NCI-H146 treated with DMSO at 0.1 percent for 48 hours (cell line): ENCODE measurements around the gene RAET1L.
"Not testable (repeated sequence)": the region's sequence is repeated elsewhere in the genome, so short reads cannot be mapped to it uniquely, and the experiment has no call there.

Source experiments
- DNase-seq: peaks from one replicate; lab custom pipeline; 2025; ENCODE audit not compliant: unreplicated experiment; lab: John Stamatoyannopoulos, UW

Gene RAET1L

DNA sequence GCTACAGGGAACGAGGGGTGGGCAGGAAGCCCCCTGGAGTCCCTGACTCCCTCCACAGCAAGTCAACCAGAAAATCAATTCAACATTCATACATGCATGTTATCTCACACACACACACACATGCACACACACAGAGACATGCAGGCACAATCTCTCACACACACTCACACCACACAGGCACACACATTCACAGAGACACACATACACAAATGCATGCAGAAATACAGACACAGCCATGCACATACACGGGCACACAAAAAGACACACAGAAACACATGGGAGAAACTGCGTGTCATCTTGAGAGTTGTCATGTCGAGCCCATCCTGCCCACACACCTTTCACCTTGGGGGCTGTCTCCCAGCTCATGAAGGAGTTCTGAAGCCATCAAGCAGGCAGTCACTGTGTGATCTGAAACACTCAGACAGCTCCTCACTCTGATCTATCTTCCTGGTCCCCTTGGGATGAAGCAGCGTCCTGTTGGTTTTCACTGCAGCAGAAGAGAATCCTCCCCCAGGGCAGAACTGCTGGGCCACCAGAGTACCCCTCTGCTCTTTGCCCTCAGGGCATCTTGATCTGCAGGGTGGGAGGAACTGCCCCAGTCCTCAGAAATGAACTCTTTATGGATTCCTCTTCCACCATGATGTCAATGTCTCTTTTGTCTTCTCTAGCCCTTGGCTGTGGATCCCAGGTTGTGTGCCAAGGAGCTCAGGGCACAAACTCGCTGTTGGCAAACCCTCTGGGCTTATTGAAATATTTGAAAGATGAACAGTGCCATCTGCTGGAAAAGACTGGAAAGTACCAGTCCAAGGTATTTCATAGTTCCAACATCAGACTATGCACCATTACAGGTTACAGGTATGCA, 8.8 kb downstream of the RAET1L start:
- DNase-seq = peak; percentile 79

DNA sequence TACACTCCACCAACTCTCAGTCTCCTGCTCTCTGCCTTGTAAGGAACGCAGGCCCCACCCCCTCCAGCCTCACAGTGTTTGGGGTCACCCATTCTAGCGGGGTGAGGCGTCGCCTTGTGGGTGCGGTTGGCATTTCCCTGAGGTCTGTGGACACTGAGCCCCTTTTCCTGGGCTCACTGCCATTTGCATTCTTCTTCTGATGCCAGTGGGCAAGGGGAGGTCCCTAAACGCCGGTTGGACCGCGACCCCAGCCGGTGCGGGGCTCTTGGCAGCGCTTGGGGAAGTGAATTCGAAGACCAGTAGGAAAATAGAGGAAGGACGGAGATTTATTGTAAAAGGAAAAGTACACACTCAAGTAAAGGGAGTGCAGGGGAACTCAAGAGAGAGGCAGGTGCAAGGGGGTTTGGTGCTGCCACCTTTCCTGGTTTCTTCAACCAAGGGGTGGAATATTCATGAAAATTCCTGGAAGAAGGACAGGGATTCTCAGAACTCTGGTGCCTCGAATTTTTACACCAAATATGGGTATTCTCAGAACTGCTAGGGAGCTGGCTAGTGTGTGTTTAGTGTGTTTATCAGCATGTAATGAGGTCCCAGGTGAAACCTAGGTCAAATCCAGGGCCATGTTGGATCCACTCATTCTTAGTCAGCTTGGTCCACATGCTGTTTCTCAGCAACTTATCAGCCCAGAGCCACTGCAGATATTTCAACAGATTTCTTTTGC, 9.9 kb downstream of the RAET1L start:
- DNase-seq = not testable (repeated sequence)

DNA sequence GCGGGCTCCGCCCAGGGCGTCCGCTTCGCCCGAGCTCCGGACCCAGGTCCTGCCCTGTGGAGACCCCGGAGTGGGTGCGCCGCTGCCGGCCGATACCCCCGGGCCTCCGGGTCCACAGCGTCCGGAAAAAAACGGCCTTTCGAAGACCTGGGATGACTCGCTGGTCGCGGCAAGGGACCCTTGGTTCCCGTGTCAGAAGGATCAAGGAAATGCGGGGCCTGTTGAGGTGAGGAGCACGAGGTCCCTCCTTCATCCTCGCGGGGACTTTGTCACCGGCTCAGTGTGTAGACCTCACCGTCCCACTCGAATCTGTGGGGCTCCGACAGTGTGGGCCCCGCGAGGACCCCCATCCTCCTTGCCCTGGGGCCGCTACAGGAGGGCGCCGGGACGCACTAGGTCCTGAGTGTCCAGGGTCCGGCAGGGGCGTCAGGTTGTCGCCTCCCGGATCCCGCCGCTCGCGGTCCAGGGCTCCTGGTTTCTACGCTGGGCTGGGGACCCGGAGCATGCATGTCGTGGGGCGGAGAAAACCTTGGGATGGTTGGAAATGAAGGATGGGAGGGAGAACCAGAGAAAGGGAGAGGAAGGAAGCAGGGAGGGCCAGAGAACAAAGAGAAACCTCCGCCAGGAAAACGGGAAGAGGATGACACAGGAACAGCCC, 10.6 kb downstream of the RAET1L start:
- not testable (repeated sequence) for DNase-seq

DNA sequence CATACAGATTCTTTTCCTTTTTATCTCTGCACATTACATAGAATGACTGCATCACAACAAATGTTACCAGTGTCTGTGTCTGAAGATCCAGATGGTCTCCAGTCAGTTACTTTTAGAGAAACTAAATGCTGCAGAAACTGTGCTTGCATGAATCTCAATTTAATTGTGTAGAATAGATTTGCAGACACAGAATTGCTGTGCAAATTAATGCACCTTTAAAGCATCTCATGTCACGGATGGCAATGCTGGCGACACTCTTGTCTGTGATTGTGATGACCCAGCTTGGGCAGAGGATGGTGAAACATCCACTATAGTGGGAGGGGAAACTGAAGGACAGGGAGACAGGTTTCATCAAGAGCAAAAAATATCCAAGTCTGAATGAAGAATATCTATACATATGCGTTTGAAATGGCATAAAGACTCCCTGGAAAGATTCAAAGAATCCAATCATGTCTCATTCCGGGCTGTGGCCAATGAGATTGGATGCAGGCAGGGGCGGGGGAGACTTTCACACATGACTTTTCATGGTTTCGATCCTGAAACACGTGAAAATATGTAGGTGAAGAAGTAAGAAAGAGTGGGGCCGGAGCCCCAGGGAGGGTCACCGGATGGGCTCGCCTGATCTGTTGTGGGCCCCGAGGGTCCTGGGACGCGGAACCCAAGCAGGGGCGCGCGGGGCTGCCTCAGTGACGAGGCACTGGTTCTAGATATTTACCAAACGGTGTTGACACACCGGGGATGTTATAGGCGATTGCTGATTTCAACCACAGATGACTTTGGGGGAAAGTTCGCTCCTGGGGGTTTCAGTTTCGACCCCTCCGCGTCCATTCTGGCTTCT, 11.3 kb downstream of the RAET1L start:
- not testable (repeated sequence) for DNase-seq

DNA sequence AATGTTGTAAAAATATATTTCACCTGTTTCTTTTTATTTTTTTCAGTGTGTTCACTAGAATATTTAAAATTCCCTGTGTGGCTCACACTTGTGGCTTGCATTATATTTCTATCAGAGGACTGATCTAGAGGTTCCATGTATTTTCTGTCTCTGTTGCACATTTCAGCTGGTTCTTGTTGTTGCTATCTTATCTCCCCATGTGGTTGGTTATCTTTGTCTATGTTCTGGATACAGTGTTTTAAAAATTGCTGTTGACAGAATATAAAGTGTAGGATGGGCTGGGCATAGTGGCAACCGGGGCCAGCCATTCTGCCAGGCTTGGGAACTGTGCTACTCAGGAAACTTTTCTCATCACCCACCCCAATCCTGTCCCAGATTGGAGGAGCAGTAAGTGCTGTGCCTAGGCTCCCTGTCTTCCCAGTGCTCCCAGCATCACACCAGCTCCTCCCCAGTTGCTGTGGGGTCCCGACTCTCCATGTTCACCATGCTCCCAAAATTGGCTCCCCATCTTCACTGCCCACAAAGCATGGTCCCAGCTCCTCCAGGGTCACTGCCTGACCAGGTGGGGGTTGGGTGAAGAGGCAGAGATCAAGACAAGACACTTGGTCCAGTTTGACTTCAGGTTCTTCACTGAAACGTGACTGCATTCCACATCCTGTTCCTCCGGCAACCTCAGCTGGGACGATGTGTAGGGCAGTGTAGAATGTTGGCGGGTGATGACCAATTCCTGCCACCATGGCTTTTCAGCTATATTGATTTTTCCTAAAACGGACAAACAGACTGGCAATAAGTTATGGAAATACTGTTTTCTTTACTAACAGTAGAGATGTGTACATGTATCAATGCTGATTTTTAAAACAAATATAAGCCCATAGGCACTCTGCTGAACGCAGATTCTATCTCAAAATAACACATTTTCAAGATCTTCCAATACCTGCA, 12.2 kb downstream of the RAET1L start:
- DNase-seq = not testable (repeated sequence)

DNA sequence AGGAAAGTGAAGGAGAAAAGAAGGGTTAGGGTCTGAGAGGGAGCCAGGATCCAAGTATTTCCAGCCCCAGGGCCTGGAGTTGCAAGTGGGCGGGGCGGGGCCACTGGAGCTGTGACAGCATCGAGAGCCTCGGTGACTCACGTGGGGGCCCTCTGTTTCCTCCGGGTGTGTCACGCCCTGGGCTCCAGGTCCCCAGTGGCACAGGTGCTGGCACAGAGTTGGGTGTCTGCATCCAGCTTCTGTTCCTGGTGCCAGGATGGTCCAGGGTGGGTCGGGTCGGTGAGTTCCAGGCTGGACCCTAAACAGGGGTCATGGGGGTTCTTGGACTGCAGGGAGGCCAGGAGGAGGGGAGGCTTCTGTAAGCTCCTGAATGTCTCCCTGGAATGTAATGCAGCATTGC, 16.7 kb downstream of the RAET1L start:
- DNase-seq = no peak

DNA sequence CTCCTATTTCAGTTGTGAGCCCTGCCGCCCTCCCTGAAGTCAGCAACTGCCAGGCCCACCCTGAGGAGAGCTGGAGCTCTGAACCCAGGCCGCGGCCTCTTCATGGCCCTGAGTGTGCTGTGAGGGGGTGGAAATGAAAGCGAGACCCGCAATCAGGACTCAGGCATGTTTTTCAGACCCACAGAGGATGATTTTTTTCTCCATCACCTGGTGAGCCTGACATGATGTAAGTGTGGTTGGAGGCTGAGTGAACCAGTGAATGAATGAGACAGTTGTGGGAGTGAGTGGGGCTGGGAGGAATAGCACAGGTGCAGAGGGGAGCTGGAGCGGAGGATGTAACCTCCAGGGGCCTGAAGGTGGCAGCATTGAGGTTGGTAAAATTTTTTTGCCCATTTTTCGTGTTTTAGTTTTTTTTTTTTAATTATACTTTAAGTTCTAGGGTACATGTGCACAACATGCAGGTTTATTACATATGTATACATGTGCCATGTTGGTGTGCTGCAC, 18.3 kb downstream of the RAET1L start:
- DNase-seq = peak; percentile 38

DNA sequence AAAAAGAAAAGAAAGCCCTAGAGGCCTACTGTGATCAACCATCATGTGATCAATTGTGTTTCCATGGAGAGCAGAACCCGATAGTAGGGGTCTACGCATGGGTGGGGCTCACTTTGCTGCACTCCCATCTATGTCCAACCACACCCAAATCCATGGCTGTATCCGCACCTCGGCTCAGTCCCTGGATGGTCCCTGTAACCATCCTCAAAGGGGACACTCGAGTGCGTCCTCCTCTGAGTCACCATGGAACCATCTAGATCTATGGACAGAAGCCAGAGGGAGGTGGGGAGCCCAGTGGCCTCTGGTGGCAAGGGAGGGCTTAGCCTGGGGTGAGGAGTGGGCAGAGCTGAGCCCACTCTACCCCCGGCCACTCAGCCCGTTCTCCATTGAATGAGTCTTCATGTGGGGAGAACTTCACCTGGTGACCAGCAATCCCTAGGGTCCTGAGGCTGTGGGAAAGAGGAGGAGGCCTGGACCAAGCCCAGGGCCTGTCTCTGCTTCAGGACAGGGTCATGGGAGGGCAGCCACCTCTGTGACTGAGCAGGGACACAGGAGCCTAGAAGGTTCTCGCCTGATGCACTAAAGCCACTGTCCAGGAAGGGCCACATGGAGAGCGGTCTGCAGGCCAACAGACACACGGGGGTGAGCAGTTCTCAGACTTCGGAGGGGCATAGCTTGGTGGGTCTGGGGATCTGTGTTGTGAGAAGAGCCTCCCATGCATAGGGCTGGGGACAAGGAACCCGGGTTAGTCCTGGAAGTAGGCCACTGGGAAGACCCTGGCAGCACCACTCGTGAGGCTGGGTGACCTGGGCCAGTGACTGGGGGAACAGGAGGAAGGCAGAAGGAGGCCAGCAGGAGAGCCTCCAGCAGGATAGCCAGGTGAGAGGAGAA, 19.3 kb downstream of the RAET1L start:
- no peak for DNase-seq

DNA sequence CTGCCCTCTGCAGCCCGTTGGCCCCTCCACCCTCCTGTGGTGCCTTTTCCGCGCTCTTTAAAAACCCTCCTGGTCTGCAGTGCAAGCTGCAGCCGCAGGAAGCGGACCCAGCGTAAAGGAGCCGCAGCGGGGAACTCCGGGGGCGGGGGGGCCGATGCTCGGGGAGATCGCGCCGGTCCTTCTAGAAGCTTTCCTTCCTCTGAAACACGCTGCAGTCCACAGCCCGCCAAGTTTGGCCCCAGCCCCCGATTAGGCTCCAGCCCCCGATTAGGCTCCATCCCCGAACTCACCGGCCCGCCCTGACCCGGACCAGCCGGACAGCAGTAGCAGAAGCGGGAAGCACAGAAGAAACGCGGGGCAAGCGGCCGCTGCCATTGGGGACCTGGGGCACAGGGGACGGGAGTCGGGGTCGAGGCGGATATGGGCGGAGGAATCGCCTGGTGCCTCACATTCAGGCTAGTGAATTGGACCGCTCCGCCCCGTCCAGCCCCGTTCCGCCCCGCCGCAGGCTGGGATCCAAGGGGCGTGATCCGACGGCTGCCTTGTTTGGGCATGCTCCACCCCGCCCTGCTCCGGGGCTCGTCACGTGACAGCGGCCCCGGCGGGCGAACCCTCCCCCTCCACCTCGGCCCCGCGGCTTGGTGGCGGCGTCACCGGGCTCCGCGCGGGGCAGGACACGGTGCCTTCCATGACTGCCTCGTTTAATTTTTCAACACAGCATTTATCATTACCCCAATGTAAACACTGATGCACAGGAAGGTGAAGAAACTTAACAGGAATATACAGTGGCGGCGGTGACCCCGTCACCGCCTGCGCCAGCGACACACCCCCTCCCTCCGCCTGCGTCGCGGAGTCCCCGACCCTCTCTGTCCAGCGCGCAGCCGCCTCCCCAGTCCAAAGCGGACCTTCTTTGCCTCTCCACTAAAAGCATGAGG, 20.3 kb downstream of the RAET1L start:
- DNase-seq = peak; percentile 95

DNA sequence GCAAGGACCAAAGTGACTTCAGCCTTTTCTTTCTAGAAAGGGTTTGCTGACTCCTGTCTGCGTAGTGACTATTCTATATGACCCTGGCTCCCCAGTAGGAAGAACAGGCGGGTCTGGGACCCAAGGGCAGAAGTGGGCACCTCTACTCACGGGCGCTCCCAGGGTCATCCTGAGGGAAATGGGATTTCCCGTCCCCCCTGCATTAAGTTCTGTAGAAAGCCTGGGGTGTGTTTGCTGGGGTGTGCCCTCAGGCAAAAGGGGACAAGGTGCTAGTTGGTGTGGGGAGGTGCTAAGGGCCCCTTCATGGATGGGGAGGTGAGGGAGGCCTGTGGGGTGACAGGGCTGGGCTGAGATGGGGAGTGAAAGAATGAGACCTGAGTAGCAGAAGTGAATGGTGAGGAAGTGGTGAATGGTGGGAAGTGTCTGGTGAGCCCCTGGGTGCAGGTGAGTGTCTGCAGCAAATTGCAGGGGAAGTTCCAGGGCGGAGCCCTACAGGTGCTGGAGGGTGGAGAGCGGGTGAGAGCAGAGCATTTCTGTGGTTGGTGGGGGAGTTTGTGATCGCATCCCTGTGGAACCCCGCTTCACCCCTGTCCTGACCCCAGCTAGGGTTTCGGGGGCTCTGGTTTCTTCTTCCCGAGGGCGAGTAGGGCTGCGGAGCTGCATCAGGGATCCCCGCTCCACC, 21.1 kb downstream of the RAET1L start:
- DNase-seq = peak; percentile 64

DNA sequence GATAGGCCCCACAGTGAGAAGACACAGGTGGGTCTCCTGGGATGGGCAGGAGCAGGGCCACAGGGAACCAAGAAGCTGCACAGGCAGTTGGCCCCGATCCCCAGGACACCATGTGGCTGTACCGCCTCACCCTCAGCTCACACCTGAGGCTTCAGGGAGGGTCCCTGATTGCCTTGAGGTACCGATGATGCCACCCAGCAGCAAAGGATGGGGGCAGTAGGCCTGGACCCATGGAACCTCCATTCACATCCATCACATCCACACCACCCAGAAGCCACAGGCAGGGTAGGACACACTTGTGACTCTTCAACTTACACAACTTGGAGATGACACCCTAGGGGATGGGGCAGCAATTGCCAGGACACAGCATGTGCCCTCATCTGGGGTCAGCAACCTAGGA, 21.7 kb downstream of the RAET1L start:
- not testable (repeated sequence) for DNase-seq

DNA sequence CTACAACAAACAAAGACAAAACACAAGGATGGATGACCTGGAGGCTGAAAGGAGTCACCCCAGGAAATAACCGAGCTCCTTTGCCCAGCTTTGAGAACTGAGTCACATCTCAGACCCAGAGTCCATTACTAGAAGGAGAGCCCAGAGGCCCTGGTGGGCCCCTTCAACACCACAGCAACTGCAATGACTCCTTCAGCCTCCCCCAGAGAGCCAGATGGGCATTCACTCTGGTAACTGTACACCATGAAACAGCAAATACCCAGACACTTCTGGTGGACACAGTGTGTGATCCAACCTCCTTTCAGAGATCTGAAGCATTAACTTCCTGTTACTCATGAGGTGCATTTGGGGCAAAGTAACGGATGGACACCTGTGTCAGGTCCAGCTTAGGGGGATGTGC, 22.6 kb downstream of the RAET1L start:
- DNase-seq = no peak

DNA sequence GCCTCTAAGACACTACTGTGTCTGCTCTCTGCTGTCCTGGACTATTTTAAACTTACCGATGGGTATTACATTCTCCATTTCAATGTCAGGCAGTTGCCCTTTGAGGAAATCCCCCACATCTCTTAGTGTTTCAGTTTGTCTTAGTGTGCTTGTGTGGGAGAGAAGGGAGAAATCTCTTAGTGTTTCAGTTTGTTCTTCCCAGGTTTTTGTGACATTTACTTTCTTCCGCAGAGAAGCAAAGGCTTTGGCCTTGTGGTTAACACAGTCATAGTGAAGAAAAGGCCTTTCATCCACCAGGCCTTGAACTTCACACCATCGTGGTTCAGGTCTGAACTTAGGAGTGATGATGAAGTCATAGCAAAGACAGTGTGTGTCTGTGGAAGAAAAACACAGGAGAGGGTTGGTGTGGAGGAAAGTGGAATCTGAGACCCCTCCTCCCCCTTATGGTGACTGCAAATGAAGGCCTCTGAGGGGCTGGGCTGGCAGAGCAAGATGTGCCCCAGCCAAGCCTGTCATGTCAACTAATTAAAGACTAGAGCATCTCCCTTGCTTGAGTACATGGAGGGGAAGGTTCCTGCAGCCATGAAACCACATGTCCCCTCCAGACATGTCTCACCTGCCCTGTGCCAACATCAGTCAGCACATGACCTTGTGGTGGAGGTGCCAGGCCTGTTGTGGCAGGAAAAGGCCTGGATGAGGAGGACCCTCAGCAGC, 23.9 kb downstream of the RAET1L start:
- no peak for DNase-seq

DNA sequence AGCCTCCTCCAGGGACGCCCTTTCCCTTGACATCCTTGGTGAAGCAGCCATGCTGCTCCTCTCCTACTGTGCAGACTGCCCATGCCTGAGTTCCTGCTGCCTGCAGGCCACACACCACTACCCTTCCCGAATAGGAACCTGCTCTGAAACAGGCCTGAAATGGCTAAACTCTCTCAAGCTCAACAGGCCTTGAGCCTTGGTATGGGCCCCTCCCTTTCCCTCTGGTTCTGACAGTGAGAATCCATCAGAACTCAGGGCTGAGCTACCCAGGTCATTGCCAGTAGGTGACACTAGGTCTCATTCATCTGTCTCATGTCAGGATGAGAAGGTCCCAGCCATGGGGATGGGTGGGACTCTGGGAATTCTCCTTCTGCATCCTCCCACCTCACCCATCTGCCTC, 25.7 kb downstream of the RAET1L start:
- no peak for DNase-seq

DNA sequence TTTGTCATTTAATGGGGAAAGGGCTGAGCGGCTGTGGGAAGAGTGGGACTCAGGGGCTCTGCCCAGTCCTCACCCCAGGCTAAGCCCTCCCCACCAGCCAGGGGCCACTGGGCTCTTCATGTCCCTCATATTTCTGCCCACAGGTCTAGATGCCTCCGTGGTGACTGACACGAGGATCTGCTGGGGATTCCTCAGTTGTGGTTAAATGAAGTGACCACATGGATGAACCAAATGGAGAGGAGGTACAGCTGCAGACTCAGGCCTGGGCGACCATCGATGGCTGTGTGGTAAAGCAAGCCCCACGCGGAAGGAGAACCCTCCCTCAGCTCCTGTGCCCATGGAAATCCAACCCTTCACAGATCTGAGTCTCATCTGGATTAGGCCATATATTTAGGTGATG, 29.4 kb downstream of the RAET1L start:
- no peak for DNase-seq

DNA sequence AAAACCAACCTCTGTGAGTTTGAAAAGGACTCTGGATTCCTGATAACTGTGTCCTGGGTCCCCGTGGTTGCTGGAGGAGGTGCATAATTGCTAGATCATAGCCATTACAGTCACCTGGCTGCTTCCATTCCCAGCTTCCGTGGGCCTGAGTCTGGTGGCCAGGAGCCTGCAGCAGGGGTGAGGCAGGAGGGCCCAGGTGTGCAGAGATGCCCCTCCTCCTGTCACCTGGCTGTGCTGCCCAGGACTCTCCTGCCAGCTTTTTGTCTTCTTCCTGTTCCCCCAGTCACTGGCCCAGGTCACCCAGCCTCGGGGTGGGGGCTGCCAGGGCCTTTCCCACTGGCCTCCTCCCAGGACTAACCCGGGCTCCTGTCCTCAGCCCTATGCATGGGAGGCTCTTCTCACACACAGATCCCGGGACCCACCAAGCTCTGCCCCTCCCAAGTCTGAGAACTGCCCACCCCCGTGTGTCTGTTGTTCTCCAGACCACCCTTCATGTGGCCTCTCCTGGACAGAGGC, 30.0 kb downstream of the RAET1L start:
- DNase-seq = no peak
